GM23338 (cell line): ENCODE results near the gene PIK3C2B. TPM values are rescaled to one million over a fixed set of nuclear protein-coding genes. Genes with fewer than 3 reads are reported as not detected.

Experiments used
- ATAC-seq: fragments of 200-7000 bp; cut with Tn5 transposase; 3 replicates; pipeline ENCODE4 v1.9.1; 2020
- DNase-seq: peaks from one replicate; pipeline ENCODE4 v3.0.0-alpha.2; 2015; ENCODE audit warnings: low spot score
- H2AFZ ChIP-seq: fragments of 200-600 bp; sonication (generic); 2 replicates; pipeline ENCODE4 v1.8.0; 2016; ENCODE audit warnings: antibody characterized with exemption, mild to moderate bottlenecking, moderate library complexity
- H3F3A ChIP-seq: fragments of 200-600 bp; sonication (generic); replicated peaks from 2 replicates; pipeline ENCODE4 v1.8.0; 2017; ENCODE audit warnings: antibody characterized with exemption, mixed run types, low read depth
- H3K27ac ChIP-seq: fragments of 200-600 bp; sonication (generic); 2 replicates; pipeline ENCODE4 v1.6.1; 2016; ENCODE audit warnings: low read depth
- H3K27me3 ChIP-seq: fragments of 200-600 bp; sonication (generic); 2 replicates; pipeline ENCODE4 v1.8.0; 2016; ENCODE audit warnings: mild to moderate bottlenecking, mixed run types, moderate library complexity; ENCODE audit not compliant: insufficient read depth
- H3K36me3 ChIP-seq: fragments of 200-600 bp; sonication (generic); 2 replicates; pipeline ENCODE4 v1.8.0; 2016; ENCODE audit warnings: mild to moderate bottlenecking; ENCODE audit not compliant: insufficient read depth
- H3K4me1 ChIP-seq: fragments of 200-600 bp; sonication (generic); 2 replicates; pipeline ENCODE4 v1.8.0; 2016; ENCODE audit warnings: mild to moderate bottlenecking, moderate library complexity; ENCODE audit not compliant: insufficient read depth
- H3K4me2 ChIP-seq: fragments of 200-600 bp; sonication (generic); 2 replicates; pipeline ENCODE4 v1.7.1; 2017; ENCODE audit warnings: mixed run types
- H3K4me3 ChIP-seq: fragments of 200-600 bp; sonication (generic); 2 replicates; pipeline ENCODE4 v1.6.1; 2016; ENCODE audit warnings: mixed run types
- H3K79me2 ChIP-seq: fragments of 200-600 bp; sonication (generic); replicated peaks from 2 replicates; pipeline ENCODE4 v1.8.0; 2017; ENCODE audit warnings: mild to moderate bottlenecking; ENCODE audit not compliant: insufficient read depth
- H3K9me2 ChIP-seq: fragments of 200-600 bp; sonication (generic); 2 replicates; pipeline ENCODE4 v1.8.0; 2017; ENCODE audit not compliant: insufficient read depth
- H4K20me1 ChIP-seq: fragments of 200-600 bp; sonication (generic); replicated peaks from 2 replicates; pipeline ENCODE4 v1.8.0; 2017; ENCODE audit warnings: mild to moderate bottlenecking; ENCODE audit not compliant: insufficient read depth
- H3K27ac Mint-ChIP-seq: 2 replicates; pipeline ENCODE4 v1.8.0; 2020; ENCODE audit warnings: inconsistent platforms, mild to moderate bottlenecking, moderate library complexity, mixed read lengths
- H3K27me3 Mint-ChIP-seq: 3 replicates; pipeline ENCODE4 v1.8.0; 2022; ENCODE audit warnings: low read depth, mild to moderate bottlenecking, moderate library complexity, mixed read lengths, inconsistent platforms; ENCODE audit not compliant: insufficient read depth, poor library complexity
- H3K36me3 Mint-ChIP-seq: 3 replicates; pipeline ENCODE4 v1.8.0; 2021; ENCODE audit warnings: low read depth, mild to moderate bottlenecking, inconsistent platforms, moderate library complexity, mixed read lengths
- H3K4me1 Mint-ChIP-seq: 3 replicates; pipeline ENCODE4 v1.8.0; 2020; ENCODE audit warnings: mild to moderate bottlenecking, inconsistent platforms, mixed read lengths
- H3K4me3 Mint-ChIP-seq: 3 replicates; pipeline ENCODE4 v1.8.0; 2021; ENCODE audit warnings: moderate library complexity, mild to moderate bottlenecking, inconsistent platforms, mixed read lengths
- H3K9me3 Mint-ChIP-seq: 3 replicates; pipeline ENCODE4 v1.8.0; 2020; ENCODE audit warnings: moderate library complexity, mild to moderate bottlenecking, inconsistent platforms, mixed read lengths
- CREB1 ChIP-seq: fragments of 250-450 bp; sonication (Bioruptor Pico); IDR thresholded peaks from 2 replicates; pipeline ENCODE4 v1.5.0; 2020; ENCODE audit warnings: low read depth, mild to moderate bottlenecking, moderate library complexity
- CTCF ChIP-seq, 2 experiments: fragments of 200-600 bp in 1 of 2; sonication (generic) in 1 of 2; conservative IDR thresholded peaks; 2 replicates each; pipeline versions ENCODE4 v1.5.1 to v1.6.1; 2016 to 2017; ENCODE audit warnings: antibody characterized with exemption in 2 of 2, low read depth in 2 of 2, mild to moderate bottlenecking in 2 of 2, moderate library complexity in 1 of 2
- ETS1 ChIP-seq: IDR thresholded peaks from 2 replicates; pipeline ENCODE4 v1.6.1; 2016; ENCODE audit warnings: antibody characterized with exemption
- EZH2 ChIP-seq: fragments of 200-600 bp; sonication (generic); IDR thresholded peaks from one replicate; pipeline ENCODE4 v1.8.0; 2017; ENCODE audit warnings: antibody characterized with exemption, mild to moderate bottlenecking, low read depth; ENCODE audit not compliant: unreplicated experiment
- EZH2phosphoT487 ChIP-seq: fragments of 200-600 bp; sonication (generic); IDR thresholded peaks from one replicate; pipeline ENCODE4 v1.8.1; 2018; ENCODE audit warnings: antibody characterized with exemption; ENCODE audit not compliant: unreplicated experiment
- NANOG ChIP-seq: IDR thresholded peaks from 2 replicates; pipeline ENCODE4 v1.6.1; 2016; ENCODE audit warnings: antibody characterized with exemption, borderline replicate concordance
- STAT1 ChIP-seq: IDR thresholded peaks from one replicate; pipeline ENCODE4 v1.6.1; 2016; ENCODE audit warnings: antibody characterized with exemption; ENCODE audit not compliant: unreplicated experiment
- ZNF331 ChIP-seq: fragments of 250-450 bp; sonication (Bioruptor Pico); IDR thresholded peaks from 2 replicates; pipeline ENCODE4 v1.5.0; 2020; ENCODE audit warnings: low read depth, mild to moderate bottlenecking, moderate library complexity
- polyA plus RNA-seq: library from polyadenylated mRNA; unstranded; fragments of >200 nt; fragmentation: Nextera tagmentation; extraction: Ambion mirVana; gene quantifications from 2 replicates; pipeline ENCODE4 v1.2.1, GENCODE V29; 2016
- total RNA-seq: library from RNA; depleted of rRNA; stranded (reverse); fragments of >200 nt; shearing (Covaris generic); gene quantifications from 2 replicates; pipeline ENCODE4 v1.2.3, GENCODE V29; 2014
- TF ChIP-seq, protein P1 (sequence below): IDR thresholded peaks from one replicate; pipeline ENCODE4 v1.6.1; 2018; ENCODE audit warnings: antibody characterized with exemption; ENCODE audit not compliant: unreplicated experiment
- TF ChIP-seq, protein P2 (sequence below): fragments of 250-450 bp; sonication (Bioruptor Pico); IDR thresholded peaks from 2 replicates; pipeline ENCODE4 v1.5.0; 2020; ENCODE audit warnings: mild to moderate bottlenecking, moderate library complexity

PIK3C2B gene
- total and polyA plus RNA-seq, 2 experiments from 2014 or later: 4.8 to 19.0 TPM

DNA sequence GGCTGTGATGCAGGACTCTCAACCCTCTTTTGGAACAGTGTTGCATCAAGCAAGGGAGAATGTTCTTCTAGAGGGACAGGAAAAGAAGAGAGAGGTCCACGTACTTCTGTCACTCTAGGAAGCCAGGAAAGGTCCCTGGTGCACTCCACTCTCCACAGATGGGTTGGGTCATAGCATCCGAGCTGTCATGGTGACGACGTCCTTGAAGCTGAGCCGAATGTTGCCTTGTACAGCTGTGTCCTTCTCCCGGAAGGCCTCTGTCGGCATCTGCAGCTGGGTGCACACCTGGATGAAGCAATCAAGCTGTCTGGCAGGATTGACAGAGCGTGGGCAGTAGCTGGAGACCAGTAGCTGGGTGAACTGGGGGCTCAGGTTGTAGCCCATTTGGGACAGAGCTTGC lies 34.1 kb upstream of the PIK3C2B start:
- no peak for ATAC-seq
- TF ChIP-seq CREB1: no peak
- no peak for TF ChIP-seq CTCF (conservative IDR thresholded peaks at IDR 0.05; ENCODE audit: low read depth in 2 of 2)
- TF ChIP-seq, protein P1, sequence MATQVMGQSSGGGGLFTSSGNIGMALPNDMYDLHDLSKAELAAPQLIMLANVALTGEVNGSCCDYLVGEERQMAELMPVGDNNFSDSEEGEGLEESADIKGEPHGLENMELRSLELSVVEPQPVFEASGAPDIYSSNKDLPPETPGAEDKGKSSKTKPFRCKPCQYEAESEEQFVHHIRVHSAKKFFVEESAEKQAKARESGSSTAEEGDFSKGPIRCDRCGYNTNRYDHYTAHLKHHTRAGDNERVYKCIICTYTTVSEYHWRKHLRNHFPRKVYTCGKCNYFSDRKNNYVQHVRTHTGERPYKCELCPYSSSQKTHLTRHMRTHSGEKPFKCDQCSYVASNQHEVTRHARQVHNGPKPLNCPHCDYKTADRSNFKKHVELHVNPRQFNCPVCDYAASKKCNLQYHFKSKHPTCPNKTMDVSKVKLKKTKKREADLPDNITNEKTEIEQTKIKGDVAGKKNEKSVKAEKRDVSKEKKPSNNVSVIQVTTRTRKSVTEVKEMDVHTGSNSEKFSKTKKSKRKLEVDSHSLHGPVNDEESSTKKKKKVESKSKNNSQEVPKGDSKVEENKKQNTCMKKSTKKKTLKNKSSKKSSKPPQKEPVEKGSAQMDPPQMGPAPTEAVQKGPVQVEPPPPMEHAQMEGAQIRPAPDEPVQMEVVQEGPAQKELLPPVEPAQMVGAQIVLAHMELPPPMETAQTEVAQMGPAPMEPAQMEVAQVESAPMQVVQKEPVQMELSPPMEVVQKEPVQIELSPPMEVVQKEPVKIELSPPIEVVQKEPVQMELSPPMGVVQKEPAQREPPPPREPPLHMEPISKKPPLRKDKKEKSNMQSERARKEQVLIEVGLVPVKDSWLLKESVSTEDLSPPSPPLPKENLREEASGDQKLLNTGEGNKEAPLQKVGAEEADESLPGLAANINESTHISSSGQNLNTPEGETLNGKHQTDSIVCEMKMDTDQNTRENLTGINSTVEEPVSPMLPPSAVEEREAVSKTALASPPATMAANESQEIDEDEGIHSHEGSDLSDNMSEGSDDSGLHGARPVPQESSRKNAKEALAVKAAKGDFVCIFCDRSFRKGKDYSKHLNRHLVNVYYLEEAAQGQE: no peak
- TF ChIP-seq, protein P2, sequence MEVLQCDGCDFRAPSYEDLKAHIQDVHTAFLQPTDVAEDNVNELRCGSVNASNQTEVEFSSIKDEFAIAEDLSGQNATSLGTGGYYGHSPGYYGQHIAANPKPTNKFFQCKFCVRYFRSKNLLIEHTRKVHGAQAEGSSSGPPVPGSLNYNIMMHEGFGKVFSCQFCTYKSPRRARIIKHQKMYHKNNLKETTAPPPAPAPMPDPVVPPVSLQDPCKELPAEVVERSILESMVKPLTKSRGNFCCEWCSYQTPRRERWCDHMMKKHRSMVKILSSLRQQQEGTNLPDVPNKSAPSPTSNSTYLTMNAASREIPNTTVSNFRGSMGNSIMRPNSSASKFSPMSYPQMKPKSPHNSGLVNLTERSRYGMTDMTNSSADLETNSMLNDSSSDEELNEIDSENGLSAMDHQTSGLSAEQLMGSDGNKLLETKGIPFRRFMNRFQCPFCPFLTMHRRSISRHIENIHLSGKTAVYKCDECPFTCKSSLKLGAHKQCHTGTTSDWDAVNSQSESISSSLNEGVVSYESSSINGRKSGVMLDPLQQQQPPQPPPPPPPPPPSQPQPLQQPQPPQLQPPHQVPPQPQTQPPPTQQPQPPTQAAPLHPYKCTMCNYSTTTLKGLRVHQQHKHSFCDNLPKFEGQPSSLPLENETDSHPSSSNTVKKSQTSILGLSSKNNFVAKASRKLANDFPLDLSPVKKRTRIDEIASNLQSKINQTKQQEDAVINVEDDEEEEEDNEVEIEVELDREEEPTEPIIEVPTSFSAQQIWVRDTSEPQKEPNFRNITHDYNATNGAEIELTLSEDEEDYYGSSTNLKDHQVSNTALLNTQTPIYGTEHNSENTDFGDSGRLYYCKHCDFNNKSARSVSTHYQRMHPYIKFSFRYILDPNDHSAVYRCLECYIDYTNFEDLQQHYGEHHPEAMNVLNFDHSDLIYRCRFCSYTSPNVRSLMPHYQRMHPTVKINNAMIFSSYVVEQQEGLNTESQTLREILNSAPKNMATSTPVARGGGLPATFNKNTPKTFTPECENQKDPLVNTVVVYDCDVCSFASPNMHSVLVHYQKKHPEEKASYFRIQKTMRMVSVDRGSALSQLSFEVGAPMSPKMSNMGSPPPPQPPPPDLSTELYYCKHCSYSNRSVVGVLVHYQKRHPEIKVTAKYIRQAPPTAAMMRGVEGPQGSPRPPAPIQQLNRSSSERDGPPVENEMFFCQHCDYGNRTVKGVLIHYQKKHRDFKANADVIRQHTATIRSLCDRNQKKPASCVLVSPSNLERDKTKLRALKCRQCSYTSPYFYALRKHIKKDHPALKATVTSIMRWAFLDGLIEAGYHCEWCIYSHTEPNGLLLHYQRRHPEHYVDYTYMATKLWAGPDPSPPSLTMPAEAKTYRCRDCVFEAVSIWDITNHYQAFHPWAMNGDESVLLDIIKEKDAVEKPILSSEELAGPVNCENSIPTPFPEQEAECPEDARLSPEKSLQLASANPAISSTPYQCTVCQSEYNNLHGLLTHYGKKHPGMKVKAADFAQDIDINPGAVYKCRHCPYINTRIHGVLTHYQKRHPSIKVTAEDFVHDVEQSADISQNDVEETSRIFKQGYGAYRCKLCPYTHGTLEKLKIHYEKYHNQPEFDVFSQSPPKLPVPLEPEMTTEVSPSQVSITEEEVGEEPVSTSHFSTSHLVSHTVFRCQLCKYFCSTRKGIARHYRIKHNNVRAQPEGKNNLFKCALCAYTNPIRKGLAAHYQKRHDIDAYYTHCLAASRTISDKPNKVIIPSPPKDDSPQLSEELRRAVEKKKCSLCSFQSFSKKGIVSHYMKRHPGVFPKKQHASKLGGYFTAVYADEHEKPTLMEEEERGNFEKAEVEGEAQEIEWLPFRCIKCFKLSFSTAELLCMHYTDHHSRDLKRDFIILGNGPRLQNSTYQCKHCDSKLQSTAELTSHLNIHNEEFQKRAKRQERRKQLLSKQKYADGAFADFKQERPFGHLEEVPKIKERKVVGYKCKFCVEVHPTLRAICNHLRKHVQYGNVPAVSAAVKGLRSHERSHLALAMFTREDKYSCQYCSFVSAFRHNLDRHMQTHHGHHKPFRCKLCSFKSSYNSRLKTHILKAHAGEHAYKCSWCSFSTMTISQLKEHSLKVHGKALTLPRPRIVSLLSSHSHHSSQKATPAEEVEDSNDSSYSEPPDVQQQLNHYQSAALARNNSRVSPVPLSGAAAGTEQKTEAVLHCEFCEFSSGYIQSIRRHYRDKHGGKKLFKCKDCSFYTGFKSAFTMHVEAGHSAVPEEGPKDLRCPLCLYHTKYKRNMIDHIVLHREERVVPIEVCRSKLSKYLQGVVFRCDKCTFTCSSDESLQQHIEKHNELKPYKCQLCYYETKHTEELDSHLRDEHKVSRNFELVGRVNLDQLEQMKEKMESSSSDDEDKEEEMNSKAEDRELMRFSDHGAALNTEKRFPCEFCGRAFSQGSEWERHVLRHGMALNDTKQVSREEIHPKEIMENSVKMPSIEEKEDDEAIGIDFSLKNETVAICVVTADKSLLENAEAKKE: no peak
- TF ChIP-seq EZH2: no peak
- TF ChIP-seq EZH2phosphoT487: no peak
- no peak for TF ChIP-seq ZNF331 (CRISPR knock-in tag)
- TF ChIP-seq STAT1: no peak
- no peak for TF ChIP-seq ETS1
- TF ChIP-seq NANOG: no peak

More for the DNA sequence above, 34.1 kb upstream of the PIK3C2B start:
- Mint-ChIP-seq H3K27ac (no peak overlapping the region), H3K27me3 (peaks cover 2% of the 10 kb centered on the region), H3K36me3 (peaks cover 77% of the 10 kb centered on the region), H3K4me1 (peaks cover 3% of the 10 kb centered on the region; the same call in 2 of the 3 replicates), H3K9me3 (peaks cover 6% of the 10 kb centered on the region), H3K4me3 (no peak overlapping the region)
- no peak for DNase-seq
- Histone ChIP-seq H3F3A (no peaks in the 10 kb centered on the region; the same call in 1 of the 2 replicates), H3K79me2 (peaks cover 9% of the 10 kb centered on the region), H3K9me2 (no peaks in the 10 kb centered on the region), H3K36me3 (peaks cover 55% of the 10 kb centered on the region), H3K4me2 (no peak overlapping the region), H3K27ac (no peak overlapping the region), H3K27me3 (no peaks in the 10 kb centered on the region), H3K4me1 (no peaks in the 10 kb centered on the region), H4K20me1 (peaks cover 8% of the 10 kb centered on the region), H3K4me3 (no peak overlapping the region), H2AFZ (no peak overlapping the region)
